GM19023 (cell line): ENCODE data around the gene C1orf198.
A peak's percentile ranks its signal among the peaks of the same experiment; 100 is the strongest.

ENCODE experiments used
- ATAC-seq: cut with Tn5 transposase; IDR thresholded peaks from one replicate; pipeline ENCODE4 v1.9.1; 2021; ENCODE audit warnings: mild to moderate bottlenecking, moderate library complexity; ENCODE audit not compliant: unreplicated experiment

C1orf198 gene, protein sequence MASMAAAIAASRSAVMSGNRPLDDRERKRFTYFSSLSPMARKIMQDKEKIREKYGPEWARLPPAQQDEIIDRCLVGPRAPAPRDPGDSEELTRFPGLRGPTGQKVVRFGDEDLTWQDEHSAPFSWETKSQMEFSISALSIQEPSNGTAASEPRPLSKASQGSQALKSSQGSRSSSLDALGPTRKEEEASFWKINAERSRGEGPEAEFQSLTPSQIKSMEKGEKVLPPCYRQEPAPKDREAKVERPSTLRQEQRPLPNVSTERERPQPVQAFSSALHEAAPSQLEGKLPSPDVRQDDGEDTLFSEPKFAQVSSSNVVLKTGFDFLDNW

DNA sequence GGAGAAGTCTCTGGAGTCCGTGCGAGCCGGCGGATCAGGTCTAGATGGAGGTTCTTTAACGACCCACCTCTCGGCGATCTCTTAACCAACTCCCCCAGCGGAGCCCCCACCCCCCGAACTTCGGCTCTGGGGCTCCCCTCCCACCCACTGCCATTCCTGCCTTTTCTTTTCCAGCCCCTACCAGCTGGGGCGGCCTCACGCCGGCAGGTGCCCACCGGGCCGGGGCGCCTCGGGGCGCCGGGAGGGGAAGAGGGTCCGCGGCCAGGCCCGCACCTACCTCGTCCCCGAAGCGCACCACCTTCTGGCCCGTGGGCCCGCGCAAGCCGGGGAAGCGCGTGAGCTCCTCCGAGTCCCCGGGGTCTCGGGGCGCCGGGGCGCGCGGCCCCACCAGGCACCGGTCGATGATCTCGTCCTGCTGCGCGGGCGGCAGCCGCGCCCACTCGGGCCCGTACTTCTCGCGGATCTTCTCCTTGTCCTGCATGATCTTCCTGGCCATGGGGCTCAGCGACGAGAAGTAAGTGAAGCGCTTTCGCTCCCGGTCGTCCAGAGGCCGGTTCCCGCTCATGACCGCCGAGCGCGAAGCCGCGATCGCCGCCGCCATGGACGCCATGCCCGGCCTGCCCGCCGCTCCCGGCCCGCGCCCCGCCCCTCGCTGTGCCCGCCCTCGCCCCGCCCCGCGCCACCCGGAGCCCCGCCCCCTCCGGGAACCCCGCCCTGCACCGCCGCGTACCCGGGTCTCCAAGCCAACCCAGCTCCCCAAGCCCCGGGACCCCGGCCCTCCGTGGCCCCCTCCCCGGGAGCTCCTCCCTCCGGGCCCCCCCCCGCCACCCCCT is at the start of gene C1orf198:
Gene C1orf198, minus strand, starts transcription at position 619 of the 833 bp plus-strand sequence. Its CDS starts 9 bp downstream, at position 610.
- peak; percentile 88 for ATAC-seq

DNA sequence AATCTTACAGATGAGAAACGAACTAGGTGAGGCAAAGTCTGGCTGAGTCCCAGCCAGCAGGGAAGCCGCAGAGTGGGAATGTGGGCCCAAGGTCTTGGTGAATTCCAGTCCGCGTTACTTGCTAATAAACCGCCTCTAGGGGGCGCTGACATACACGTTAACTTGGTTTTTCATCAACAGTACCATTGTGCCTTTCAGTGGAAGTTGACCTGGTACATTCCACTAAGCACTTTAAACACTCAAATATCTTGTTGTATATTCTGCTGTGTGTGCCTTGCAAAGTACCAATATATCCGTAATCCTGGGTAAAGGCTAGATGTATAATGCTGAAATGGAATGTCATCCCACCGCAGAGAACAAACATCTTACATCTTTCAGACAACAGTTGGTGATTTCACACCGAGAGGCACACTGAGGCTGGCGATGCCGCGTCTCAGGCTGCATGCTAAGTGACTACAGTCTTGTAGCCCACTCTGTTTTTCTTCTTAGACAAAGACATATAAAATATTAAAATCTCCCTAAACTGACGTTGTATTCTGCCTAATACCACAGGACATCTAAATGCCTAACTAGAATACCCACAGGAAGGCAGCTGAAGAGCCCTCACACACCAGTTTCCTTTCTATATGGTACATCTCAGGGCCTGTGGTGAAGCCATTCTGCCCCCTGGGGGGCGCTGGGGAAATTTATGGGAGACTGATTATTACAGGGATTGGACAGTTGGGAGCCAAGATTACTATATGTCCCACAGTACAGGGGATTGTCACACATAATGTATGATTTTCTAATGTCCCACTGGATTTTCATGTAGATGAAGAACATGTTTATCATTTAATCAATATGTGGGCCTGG is 49.2 kb upstream of the C1orf198 start:
- ATAC-seq = no peak

DNA sequence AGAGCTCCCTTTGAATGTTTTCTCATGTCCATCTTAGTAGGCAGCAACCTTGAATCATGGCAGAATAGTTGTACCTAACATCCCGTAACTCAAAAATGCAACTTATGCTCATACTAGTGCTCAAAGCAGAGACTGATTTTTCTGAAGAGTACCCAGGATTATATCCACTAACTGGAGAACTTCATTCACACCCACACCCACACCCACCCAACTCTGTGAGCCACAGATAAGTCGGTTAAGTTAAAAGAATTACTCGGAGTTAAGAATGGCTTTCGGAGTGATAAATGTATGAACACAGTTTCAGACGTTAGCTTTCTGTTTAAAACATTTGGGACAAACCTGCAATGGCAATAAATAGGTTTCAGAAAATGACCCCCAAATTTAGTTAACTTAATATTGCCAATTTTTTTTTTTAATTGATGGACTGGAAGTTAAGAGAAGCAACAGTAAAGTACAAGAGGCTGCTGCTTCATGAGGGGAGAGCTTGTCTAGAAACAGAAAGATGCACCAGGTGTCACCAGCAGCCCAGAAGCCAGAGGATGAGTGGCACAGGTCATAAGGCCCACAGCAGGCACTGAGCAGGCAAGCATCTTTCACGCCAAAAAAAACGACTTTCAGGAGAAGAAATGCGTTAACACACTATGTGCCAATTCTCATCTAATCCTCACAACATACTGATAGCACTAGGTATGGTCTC is 48.4 kb upstream of the C1orf198 start:
- ATAC-seq = no peak

DNA sequence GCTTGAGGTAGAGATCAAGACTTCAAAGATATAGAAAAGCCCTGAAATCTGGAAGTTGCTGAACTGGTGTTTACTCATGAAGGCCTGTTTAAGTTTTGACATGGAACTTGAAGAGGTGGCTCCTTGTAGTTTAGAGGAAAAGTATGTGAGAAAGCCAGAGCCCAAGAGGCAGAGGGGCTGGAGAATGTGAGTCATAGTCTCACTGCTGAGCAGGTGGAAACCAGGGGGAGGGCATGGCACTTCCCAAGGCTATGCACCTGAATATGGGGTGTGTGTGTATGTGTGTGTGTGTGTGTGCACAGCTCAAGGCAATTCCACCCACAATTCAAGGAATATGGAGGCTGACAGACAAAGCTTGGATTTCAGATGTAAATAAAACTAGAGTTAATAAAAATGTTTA is 46.8 kb upstream of the C1orf198 start:
- ATAC-seq = no peak

DNA sequence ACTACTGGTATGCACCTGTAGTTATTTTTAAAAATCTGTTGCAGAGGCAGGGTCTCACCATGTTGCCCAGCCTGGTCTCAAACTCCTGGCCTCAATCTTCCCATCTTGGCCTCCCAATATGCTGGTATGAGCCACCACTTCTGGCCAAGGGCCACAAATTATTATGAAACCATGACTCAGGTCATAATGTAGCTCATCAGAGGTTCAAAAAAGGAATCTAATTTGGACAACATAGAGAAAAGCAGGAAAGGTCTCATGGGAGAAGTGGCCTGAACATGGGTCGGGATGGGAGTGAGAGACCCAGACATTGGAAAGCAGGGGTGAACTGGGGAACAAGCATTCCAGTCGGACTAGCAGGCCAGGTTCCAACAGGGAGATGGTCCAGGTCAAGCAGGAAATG is 45.2 kb upstream of the C1orf198 start:
- no peak for ATAC-seq

DNA sequence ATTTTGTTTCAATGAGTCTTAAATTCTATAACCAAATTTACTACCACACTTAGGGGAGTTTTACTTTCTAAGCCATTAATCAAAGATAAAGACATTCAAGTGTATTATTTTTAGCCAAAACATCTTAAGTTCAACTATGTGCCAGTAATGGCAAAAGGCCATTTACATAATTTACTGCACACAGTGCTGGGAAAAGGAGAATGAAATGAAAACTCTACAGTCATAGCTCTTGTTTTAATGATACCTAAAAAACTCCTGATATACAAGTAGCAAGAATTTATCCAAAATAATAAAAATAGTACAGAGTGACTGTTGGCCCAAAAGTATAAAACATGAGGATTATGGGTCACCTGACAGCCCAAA is 42.4 kb upstream of the C1orf198 start:
- no peak for ATAC-seq

DNA sequence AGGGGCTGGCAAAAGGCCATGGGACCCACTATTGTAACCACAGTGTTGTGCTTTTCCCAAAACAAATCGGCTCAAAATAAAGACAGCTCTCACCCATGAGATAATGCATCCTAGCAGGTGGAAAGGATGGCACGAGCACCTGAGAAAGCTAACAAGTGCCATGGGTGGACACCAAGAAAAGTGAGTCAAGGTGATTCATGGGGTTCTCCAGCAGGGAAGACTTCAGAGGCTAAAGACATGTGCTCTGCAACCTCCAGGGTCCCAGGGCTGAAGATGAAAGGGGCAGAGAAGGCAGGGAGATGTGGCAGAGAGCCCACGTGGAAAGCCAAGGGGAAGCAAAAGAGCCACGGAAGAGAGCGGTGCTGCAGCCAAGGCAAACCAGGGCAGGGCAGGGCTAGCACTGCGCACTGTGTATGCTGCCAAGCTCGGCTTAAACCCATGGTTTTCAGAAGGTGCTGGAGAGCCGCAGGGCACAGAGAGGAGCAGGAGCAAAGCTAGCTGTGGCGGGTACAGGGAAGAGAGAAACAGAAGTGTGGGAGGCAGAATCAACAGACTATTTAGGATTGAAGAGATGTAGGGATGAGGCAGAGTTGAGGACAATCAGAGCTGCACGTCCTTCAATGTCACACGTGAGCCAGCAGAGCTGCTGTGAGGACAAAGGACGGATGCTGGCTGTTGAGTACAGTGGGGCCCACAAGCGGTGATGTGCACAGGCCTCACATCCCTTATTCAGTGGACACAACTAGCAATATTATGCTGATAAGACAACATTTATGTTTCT is 41.8 kb upstream of the C1orf198 start:
- no peak for ATAC-seq

DNA sequence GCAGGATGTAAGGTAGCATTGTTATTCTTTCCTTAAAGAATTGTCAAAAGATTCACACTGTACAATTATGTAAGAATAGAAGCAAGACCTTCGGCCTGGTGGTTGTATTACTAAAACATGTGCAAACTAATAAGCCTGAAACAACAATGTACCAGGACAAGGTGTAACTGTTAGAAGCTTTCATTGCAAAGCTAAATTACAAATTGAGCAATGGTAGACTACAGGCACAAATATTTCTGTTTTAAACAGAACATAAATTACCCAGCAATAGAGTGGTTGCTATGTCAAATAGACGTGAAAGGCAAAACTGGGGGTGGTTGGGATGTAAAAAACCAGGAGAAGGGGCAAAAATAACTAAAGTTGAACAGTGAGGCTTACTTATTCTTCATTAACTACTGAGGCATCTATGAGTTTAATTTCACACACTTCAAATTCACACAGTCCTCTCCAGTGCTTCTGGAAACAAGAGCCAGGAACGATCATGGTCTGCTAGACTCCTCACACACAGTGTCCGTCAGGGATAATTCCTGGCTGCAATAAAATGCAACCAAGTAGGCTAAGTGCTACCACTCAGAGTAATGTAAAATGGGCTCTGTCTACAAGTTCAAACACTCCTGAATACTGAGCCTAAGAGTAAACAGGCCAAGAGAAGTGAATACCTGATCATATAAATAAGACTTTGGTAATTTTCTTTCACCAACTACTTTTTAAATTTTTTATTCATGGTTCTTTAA is 39.3 kb upstream of the C1orf198 start:
- no peak for ATAC-seq

DNA sequence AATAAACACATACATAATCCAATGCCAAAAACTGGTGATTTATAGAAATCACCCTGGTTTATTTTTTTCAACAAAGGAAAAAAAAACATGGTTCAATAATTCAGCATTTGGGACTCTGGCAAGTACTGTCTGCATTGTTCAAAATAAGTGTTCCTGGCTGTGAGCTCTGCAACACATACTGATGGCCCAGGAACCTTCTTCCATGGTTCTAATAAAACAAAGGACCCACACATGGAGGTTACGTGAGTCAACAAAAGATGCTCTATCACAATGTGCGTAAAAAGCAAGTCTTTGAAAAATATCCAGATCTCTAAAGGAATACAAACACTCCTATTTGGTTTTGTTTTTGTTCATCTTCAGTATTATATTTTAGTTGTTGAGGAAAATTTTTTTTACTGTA is 37.9 kb upstream of the C1orf198 start:
- no peak for ATAC-seq

DNA sequence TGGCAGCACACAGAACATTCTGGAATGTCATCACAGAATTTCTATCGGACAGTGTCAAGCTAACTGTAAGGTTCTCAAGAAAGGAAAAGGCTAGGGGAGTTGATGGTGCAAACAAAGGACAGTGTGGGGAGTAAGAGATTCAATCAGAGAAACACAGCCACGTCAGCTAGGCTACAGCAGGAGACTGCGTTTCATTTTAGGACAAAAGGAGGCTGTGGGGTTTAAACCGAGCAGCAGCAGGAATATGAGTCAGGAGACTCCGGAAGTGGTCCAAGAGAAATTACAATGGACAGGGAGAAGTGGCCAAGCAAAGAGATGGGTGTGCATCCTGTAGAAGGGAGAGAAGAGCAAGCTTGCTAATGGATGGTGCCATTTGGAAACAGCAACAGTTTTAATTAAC is 37.4 kb upstream of the C1orf198 start:
- ATAC-seq = no peak

DNA sequence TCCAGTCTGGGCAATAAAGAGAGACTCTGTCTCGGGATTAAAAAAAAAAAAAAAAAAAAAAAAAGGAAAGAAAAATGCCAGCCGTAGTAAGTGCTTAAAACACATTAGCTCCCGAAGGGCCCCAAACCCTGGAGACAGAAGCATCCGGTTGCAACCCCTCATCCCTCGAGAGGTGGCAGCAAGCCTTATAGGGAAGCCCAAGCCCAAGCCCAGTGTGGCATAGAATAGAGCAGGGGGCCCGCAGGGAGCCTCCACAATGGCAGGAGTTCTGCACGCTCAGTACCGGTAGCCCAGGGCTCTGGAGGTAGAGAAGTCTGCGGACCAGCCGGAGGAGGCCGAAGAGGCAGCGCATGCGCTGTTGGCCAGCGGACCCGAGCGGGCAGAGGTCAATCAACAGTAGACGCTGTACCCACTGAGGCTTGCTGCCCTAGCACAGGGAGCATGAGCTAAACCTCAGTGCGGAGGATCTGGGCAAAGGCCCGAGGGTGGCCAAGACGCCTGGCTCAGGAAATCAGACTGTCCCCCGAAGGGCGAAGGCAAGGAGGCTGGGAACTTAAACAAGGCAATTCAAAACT is 34.1 kb upstream of the C1orf198 start:
- ATAC-seq = no peak

DNA sequence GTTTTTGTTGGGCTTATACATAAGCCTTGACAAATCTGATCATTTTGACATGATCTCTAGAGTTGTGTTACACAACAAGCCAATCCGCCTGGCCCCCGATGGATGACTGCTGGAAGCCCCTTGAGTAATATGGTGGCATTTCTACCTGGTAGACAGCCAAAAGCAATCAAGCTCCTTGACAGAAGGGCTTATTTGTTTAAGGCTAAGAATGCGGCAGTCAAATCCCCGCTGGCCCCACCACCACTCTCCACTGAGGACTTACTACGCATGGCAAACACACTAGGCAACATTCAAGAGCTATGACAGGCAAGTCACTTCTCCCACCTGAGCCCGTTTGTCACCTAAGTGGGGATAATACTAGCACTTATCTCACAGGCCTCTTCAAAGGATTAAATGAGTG is 33.4 kb upstream of the C1orf198 start:
- no peak for ATAC-seq

DNA sequence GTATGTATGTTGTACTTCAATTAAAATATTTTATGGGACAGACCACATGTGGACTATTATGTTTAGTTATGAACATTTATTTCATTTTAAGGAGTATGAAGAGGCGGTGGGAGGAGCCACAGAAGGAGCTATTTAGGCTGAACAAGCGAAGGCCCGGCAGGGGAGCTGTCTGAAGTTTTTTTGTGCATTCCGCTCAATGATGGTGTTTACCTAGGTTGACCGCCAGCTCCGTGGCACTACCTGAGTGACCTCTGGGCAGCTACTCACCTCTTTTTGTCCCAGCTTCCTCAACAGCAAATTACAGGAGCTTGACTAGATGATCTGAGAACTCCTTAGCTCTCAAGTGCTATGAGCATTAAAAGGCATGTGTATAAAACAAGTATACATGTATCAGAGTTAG is 32.7 kb upstream of the C1orf198 start:
- no peak for ATAC-seq

DNA sequence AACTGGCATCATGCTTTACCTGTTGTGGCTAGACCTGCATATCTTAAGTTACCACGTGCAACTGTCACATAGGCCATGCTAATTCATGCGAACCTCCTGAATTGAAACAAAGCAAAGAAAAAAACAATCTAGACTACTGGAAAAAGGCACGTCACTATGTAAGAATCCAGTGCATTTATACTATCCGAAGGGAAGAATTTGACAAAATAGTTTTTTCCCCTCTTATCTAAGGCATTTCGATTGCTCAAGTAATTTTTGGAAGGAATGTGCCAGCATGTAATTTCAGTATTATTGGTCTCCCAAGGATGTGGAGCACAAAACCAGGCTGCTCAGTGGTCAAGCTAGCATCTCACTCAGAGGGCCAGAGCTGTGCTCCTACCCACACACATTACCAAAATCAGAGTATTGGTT is 31.5 kb upstream of the C1orf198 start:
- ATAC-seq = no peak

DNA sequence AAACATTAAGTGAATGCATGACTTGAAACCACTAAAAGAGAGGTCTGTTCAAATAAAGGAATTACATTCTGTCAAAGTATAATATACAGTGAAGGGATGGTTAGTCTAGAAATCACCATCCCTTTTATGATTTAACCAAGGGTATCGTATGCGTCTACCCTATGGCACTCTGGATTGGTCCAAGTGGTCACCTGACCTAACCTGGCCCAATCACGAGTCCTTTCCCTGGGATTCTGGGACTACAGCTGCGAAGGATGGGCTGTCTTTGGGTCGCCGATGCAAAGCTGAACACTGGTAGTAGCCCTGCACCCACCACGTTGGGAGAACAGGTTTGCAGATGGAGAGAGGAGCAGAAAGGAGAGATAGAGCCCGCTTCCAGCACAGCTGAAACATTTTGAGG is 30.4 kb upstream of the C1orf198 start:
- no peak for ATAC-seq

DNA sequence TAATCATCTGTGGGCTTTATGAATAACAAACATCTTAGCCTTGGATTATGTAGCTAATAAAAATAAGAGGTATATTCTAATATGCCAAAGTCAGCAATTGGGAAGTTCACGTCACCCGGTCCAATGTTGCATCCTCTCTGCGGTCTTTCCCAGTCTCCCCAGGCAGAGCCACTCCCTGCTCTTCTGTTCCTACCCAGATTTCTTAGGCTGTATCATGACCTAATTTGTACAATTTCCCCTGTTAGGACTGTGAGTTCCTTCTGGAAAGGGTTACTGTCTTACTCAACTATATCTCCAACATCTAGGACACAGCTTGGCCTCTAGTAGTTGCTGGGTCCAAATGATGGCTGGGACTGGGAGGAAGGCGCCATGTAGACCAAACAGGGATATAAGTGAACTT is 29.8 kb upstream of the C1orf198 start:
- no peak for ATAC-seq

DNA sequence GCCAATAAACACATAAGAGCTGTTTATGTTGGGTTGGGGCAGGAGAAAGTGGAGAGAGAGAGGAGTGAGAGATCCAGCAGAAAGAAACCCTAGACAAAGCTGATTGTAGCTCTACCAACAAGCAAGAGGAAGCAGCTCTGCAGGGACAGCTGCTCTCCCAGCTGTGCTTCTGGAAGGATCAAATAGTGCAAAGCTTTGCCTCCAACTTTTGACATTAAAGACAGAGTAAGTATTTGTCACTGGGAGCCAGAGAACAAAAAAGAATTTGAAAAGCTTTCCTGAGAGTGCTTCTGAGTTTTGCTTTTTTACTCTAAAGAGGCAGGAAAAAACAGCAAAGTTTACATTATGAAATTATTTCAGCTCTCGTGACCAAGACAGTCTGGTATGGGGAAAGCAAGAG is 28.5 kb upstream of the C1orf198 start:
- no peak for ATAC-seq

DNA sequence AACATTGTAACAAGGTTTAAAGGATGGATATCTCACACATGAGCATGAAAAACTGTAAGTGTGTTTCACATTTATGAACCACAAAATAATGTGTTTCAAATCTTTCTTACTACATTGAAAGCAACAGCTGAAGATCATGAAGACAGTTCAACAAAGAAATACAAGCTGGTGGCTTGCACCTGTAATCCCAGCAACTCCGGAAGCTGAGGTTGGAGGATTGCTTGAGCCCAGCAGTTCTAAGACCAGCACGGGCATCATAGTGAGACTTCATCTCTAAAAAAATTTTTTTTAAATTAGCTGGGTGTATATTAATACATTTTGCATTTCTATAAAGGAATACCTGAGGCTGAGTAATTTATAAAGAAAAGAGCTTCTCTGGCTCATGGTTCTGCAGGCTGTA is 27.1 kb upstream of the C1orf198 start:
- no peak for ATAC-seq

DNA sequence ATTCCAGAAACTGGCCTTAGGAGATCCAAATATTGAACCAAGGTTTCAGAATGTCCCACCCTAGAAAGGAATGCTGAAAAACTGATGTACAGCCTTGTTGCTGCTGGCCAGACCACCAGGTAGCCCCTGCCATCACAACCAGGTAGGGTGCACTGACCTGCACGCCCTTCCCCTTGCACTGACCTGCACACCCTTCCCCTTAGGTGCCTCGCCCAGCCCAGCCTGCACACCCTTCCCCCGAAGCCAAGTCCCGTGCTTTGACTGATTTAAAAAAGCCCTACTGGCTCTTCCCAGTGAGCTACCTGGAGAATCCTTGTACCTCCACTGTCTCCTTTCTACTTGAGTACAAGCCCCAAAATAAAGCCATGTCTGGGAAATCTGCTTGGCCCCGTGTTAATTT is 26.3 kb upstream of the C1orf198 start:
- no peak for ATAC-seq
